GM23338 (cell line): ENCODE measurements around the gene PLCH2.

Source experiments
- CREB1 ChIP-seq: fragments of 250-450 bp; sonication (Bioruptor Pico); IDR thresholded peaks from 2 replicates; pipeline ENCODE4 v1.5.0; 2020; ENCODE audit warnings: low read depth, mild to moderate bottlenecking, moderate library complexity
- EZH2 ChIP-seq: fragments of 200-600 bp; sonication (generic); IDR thresholded peaks from one replicate; pipeline ENCODE4 v1.8.0; 2017; ENCODE audit warnings: antibody characterized with exemption, mild to moderate bottlenecking, low read depth; ENCODE audit not compliant: unreplicated experiment
- EZH2phosphoT487 ChIP-seq: fragments of 200-600 bp; sonication (generic); IDR thresholded peaks from one replicate; pipeline ENCODE4 v1.8.1; 2018; ENCODE audit warnings: antibody characterized with exemption; ENCODE audit not compliant: unreplicated experiment
- JUNB ChIP-seq: IDR thresholded peaks from one replicate; pipeline ENCODE4 v1.6.1; 2016; ENCODE audit warnings: antibody characterized with exemption; ENCODE audit not compliant: unreplicated experiment
- NANOG ChIP-seq: IDR thresholded peaks from 2 replicates; pipeline ENCODE4 v1.6.1; 2016; ENCODE audit warnings: antibody characterized with exemption, borderline replicate concordance
- POLR2AphosphoS5 ChIP-seq: IDR thresholded peaks from 2 replicates; pipeline ENCODE4 v1.6.1; 2016; ENCODE audit warnings: antibody characterized with exemption, low read depth
- REST ChIP-seq: IDR thresholded peaks from one replicate; pipeline ENCODE4 v1.6.1; 2018; ENCODE audit warnings: antibody characterized with exemption; ENCODE audit not compliant: unreplicated experiment
- TF ChIP-seq, protein P1 (sequence below), 2 experiments: fragments of 200-600 bp in 1 of 2; sonication (generic) in 1 of 2; conservative IDR thresholded peaks; 2 replicates each; pipeline versions ENCODE4 v1.5.1 to v1.6.1; 2016 to 2017; ENCODE audit warnings: antibody characterized with exemption in 2 of 2, low read depth in 2 of 2, mild to moderate bottlenecking in 2 of 2, moderate library complexity in 1 of 2

GRCh38 chr1:2553871-2554620 is 78.0 kb downstream of the PLCH2 start:
- TF ChIP-seq, protein P1, sequence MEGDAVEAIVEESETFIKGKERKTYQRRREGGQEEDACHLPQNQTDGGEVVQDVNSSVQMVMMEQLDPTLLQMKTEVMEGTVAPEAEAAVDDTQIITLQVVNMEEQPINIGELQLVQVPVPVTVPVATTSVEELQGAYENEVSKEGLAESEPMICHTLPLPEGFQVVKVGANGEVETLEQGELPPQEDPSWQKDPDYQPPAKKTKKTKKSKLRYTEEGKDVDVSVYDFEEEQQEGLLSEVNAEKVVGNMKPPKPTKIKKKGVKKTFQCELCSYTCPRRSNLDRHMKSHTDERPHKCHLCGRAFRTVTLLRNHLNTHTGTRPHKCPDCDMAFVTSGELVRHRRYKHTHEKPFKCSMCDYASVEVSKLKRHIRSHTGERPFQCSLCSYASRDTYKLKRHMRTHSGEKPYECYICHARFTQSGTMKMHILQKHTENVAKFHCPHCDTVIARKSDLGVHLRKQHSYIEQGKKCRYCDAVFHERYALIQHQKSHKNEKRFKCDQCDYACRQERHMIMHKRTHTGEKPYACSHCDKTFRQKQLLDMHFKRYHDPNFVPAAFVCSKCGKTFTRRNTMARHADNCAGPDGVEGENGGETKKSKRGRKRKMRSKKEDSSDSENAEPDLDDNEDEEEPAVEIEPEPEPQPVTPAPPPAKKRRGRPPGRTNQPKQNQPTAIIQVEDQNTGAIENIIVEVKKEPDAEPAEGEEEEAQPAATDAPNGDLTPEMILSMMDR (conservative IDR thresholded peaks at IDR 0.05; ENCODE audit: low read depth in 2 of 2), result no peak
- TF ChIP-seq REST (no peak), POLR2AphosphoS5 (no peak), EZH2 (no peak), EZH2phosphoT487 (no peak), CREB1 (CRISPR knock-in tag) (no peak), NANOG (no peak), JUNB (no peak)
